DMS53 treated with DMSO at 0.1 percent for 48 hours (cell line): Measurements from ENCODE around the gene WASF1.
A peak's percentile ranks its signal among the peaks of the same experiment; 100 is the strongest.

ENCODE experiments used
- DNase-seq: peaks from one replicate; lab custom pipeline; 2025; ENCODE audit not compliant: unreplicated experiment; lab: John Stamatoyannopoulos, UW

WASF1 gene

GRCh38 chr6:110179406-110180227 is at the start of gene WASF1:
Gene WASF1 (minus strand): TSS chr6:110179670. CDS start chr6:110127601, 52,069 bp downstream.
- peak; percentile 86 for DNase-seq

- DNase-seq: no peak
Observed at GRCh38 chr6:110226261-110226660, 46.8 kb upstream of the WASF1 start.

DNA sequence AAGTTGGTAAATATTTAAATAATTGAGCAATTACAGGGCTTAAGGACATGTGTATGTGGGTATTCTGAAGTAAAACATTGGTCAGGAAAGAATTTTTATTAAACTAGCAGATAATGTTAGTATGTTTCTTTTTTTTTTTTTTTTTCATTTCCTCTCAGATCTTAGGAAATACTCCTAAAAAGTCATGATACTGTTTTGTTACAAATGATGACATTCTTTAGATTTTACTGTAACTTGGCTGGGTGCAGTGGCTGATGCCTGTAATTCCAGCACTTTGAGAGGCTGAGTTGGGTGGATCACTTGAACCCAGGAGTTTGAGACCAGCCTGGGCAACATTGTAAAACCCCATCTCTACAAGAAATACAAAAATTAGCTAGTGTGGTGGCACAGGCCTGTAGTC is 42.3 kb upstream of the WASF1 start:
- DNase-seq: no peak

GRCh38 chr6:110217266-110217665 is 37.8 kb upstream of the WASF1 start:
- no peak for DNase-seq

DNA sequence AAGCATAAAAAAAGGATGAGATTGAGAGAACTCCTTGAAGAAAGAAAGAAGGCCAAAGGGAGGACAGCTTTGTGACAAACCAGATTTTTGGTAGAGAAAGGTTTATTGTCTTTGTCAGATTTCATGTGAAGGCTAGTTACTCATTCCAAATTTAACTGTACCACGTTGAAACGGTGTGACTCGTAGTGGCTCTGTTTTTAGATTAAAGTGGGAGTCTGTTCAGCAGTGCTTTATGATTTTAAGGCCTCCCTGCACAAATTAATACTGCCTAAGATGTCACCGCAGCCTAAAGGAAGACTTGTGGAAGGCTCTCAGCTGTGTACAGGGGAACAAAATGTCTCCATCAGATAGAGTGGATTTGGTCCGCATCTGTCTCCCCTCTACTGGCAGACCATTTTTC is 36.7 kb upstream of the WASF1 start:
- no peak for DNase-seq

GRCh38 chr6:110214338-110214737 is 34.9 kb upstream of the WASF1 start:
- DNase-seq: no peak

DNA sequence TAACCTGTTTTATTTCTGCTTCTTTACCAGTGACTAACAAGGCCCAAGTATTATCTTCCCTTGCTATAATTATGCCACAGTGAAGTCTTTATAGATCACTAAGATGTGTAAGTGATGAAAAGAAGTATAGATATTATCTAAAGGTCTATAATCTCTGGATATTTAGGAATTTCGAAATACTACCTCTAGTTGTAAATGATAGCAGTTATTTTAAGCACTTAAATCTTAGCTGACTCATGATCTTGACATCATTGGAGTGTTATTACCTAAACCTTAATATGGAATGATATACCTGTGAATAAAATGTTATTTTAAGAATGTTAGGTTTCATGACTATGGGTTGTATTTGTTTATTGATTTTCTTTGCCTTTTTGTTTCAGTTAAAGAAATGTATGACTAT is 32.3 kb upstream of the WASF1 start:
- no peak for DNase-seq

DNA sequence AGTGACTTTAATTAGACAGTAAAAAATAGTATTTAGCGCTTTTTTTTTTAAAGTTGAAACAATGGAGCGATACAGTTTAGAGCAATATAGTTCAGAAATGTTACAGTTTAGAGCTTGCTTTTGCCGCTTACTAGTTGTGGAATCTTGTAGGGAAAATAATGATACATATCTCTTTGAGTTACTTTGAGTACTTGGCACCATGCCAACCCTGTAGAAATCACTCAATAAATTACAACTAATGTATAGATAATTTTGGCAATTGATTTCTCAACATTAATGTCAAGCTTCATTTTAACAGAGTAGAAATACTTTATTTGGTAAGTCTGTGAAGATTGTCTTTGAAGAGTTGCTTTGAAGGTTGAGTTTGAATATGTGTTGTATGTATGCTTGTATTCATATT is 28.2 kb upstream of the WASF1 start:
- no peak for DNase-seq

DNA sequence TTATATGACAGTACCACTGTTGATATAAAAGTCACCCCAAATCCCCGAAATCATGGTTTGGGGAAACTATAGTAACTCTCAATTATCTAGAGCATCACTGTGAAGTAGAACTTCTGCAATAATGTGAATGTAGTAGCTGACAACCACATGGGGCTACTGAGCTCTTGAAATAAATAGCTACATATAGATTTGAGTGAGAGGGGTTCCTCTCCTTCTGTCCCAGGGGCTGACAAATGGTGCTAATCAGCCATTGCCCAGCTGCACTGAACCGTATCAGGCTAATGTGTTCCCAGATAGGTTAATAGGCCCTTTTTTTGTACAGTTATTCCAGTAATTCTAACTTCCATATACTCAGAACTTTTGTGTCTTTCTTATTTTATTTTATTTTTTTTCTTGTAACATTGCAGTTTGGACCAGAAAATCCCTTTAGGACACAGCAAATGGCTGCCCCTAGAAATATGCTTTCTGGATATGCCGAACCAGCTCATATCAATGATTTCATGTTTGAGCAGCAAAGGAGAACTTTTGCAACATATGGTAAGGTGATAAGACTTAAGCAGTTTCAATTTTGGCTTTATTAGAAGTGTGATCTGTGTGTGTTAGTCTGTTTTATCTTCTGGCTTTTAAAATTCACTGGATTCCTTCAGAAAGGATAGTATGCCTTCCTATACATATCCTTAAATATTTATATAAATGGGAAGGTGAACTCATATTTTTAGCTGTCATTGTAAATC is 21.8 kb upstream of the WASF1 start:
- no peak for DNase-seq

DNA sequence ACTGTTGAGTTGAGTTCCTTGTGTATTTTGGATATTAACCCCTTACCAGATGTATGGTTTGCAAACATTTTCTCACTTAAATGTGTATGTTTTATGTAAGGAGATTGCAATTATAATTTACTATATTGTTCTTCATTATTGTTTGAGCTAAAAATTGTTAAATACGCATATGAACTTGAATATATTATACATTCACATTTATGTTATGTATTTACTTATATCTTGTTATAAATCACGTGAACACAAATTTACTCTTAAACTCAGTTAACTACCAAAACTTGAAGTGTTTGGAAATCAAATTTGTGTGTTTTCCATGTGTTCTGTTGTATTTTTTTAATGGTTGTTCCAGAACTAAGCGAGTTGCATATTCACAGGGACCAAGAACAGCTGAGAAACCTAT is 19.1 kb upstream of the WASF1 start:
- no peak for DNase-seq

DNA sequence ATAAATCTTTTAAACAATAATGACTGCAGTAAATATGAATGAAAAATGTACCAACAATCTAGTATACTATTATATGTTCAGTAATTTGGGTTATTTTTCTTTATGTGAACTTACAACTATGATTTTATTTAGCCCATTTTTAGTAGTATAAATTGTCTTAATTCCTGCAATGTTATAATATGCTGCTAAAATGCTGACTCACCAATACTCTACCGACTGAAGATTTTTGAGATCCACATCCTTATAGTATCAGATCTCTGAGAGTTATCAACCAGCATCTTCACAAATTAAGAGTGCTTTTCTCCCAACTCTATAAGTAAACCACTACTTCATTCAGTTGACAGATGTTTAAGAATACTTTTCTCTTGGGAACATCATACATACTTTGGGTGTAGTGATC is 17.4 kb upstream of the WASF1 start:
- no peak for DNase-seq

- DNase-seq: no peak
Observed at GRCh38 chr6:110195639-110196038, 16.2 kb upstream of the WASF1 start.

DNA sequence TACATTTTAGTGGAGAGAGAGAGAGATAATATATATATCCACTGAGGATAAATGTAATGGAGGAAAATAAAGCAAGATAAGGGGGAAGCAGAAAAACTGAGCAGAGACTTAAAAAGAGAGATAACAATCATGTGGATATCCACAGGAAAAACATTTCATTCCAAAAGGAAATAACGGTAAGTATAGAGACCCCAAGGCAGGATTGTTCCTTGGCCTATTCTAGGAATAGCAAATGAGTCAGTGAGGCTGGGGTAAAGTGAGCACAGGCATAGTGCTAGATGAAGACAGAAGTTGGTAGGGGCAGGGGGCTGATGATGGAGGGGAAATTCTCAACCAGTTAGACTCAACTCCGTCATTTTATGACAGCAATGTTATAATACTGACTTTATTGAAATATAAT is 12.0 kb upstream of the WASF1 start:
- DNase-seq: no peak

DNA sequence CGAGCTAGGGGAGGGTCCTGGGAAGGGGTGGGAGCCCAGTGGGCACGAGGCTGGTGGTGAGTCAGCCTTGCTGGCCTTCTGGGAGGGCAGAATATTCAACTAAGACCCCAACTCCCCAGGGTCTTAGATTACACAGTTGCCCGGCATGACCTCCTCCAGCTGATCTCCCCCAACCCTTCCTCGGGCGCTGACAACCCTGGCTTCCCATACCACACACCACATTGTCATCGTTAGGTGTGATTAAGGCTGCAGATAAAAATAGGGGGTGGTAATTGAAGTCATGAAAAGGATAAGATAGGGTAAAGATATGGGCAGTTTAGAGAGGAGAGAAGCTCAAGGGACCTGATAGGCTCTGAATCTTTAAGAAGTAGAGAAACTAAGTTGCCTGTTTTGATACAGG is 11.3 kb upstream of the WASF1 start:
- DNase-seq: no peak

DNA sequence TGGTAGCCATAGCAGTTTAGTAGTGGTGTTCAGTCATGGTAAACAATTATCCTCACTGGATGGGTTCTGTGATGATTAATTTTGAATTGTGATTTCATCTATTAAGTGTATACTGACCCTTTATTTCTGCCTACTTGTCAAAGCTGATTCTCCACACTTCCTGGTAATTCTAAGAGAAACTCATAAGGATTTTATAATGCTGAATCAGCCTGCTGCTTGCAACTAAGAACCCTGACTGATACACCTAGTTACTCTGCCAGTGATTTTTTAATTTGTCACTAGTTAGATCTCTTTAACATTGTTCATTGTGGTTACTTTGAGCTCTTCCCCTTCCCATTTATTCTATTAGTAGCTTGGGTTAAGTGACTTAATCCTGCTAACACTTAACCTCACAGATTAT is 9.3 kb upstream of the WASF1 start:
- no peak for DNase-seq

GRCh38 chr6:110185879-110186278 is 6.4 kb upstream of the WASF1 start:
- DNase-seq: no peak

DNA sequence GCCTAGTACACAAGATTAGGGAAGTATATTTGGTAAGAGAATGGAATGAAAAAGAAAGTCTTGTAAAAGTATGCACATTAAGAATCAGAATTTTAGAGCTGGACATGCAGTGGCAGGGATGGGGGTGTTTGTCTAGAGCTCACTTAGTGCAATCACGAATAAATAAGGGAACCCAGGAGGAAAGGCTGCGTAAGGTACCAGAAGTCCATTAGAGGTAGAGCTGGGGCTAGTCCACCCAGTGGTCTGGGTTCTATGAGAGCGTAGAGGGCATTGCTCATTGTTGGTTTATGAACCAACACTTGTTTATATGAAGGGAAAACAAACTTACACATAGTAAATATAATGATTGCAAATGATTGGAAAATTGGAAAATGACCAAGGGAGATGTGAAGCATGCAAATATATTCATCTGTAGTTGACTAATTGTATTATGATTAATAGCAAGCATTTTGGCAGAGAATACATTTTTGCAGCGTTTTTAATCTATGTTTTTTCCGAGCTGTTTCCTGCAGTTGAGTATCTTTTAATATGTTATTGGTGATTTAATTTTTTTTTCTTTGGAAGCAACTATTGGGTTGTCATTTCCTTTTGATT is 3.9 kb upstream of the WASF1 start:
- DNase-seq: no peak

DNA sequence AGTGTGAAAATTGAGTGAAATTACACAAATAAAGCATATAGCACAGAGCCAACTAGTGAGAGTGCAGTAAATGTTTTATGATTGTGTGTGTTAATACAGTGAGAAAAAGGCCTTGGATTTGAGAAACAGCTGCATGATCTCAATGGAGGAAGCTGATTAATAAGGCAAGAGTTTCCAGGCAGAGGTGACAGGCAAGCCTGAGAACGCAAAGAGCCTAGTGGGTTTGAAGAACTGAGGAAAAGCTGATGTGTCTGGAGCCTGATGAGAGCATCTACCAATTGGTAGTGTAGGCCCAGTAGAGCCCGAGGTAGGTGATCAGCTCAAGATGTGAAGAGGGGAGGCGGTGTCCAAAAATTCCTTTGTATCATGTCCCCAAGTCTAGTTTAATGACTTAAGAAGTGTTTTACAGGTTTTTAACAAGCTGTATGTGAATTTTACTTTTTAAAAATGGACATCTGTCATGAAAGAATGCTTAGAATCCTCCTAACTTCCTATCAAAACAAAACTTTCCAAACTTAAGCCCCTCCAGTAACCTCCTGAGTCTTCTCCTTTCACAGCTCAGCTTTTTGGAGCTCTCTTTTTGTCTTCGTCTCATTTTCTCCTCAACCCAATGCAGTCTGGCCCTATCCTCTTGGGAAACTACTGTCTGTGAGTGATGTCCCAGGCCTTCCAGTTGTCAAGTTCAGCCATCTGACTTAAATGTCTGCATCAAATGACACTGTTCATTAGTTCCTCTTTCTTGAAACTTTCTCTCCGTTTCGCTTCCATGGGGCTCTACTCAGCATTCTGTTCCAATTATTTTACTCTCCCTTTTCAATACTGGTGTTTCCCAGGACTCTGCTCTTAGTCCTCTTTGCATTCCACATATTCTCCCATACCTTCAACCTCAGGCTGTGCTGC is 1.9 kb upstream of the WASF1 start:
- DNase-seq: no peak

DNA sequence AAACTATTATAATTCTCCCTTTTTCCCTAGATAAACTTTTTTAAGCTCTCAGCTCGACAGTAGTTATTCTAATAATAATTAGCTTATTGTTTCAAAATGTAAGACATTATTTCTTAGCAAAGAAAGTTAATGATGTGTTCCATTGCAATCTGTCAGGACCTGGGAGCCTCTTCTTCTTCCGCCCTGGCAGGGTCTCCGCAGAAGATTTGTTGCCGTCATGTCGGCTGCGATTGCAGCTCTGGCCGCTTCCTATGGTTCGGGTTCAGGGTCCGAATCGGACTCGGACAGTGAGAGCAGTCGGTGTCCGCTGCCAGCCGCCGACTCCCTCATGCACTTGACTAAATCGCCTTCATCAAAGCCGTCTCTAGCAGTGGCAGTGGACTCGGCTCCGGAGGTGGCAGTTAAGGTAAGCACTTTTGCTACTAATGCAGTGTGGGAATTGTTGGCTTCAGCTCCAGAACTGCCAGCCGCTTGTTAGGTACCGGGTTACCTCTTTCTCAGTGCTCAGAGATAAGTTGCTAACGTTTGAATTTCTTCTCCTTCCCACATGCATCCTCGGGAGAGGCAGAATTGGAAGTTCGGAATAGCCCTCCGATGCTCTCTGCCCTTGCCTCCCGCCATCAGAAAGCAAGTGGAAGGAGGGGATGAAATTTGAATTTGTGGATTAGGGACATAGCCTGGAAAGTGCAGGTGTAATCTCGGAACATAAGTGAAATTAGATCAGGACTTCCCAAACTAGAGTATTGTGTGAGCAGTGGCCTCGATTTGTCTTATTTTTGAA is 948 bp upstream of the WASF1 start, which contains the start of gene CDC40:
TSS of gene CDC40 (plus strand) at position 200 of the 781 bp plus-strand sequence. CDS start at position 218, 18 bp downstream.
- DNase-seq: peak; percentile 45
